HepG2 (cell line): ENCODE results near the gene PTGES3. TPM values are rescaled to one million over a fixed set of nuclear protein-coding genes. Genes with fewer than 3 reads are reported as not detected.

Source experiments
- ATF3 ChIP-seq: sonication (generic); formaldehyde crosslinking; IDR thresholded peaks from 2 replicates; pipeline ENCODE4 v1.4.0; 2020; ENCODE audit warnings: missing genetic modification reagents
- CCDC6 ChIP-seq: sonication (generic); formaldehyde crosslinking; IDR thresholded peaks from 2 replicates; pipeline ENCODE4 v1.8.1; 2022; ENCODE audit warnings: mild to moderate bottlenecking, missing genetic modification reagents, moderate library complexity
- DR1 ChIP-seq: sonication (generic); formaldehyde crosslinking; IDR thresholded peaks from 2 replicates; pipeline ENCODE4 v1.8.0; 2021; ENCODE audit warnings: mild to moderate bottlenecking, missing genetic modification reagents, inconsistent platforms
- GATA4 ChIP-seq: sonication (generic); IDR thresholded peaks from 2 replicates; pipeline ENCODE4 v1.6.1; 2016; ENCODE audit warnings: antibody characterized with exemption, low read depth, borderline replicate concordance
- HOXA9 ChIP-seq: sonication (generic); formaldehyde crosslinking; IDR thresholded peaks from 2 replicates; pipeline ENCODE4 v1.8.1; 2022; ENCODE audit warnings: missing genetic modification reagents, mild to moderate bottlenecking, moderate library complexity, borderline replicate concordance
- MAF1 ChIP-seq: sonication (generic); formaldehyde crosslinking; IDR thresholded peaks from 2 replicates; pipeline ENCODE4 v1.5.0; 2020; ENCODE audit warnings: missing genetic modification reagents, borderline replicate concordance
- MED8 ChIP-seq: sonication (generic); formaldehyde crosslinking; IDR thresholded peaks from 2 replicates; pipeline ENCODE4 v1.8.1; 2023; ENCODE audit warnings: mild to moderate bottlenecking, missing genetic modification reagents; ENCODE audit not compliant: insufficient replicate concordance
- MLXIP ChIP-seq: sonication (generic); formaldehyde crosslinking; IDR thresholded peaks from 2 replicates; pipeline ENCODE4 v1.9.0; 2021; ENCODE audit warnings: missing genetic modification reagents, borderline replicate concordance
- PAXIP1 ChIP-seq: sonication (generic); formaldehyde crosslinking; conservative IDR thresholded peaks from 2 replicates; pipeline ENCODE4 v1.4.0; 2020; ENCODE audit warnings: mild to moderate bottlenecking, missing genetic modification reagents, moderate library complexity
- PPARG ChIP-seq: conservative IDR thresholded peaks from 2 replicates; pipeline ENCODE4 v1.6.1; 2016; ENCODE audit warnings: missing biosample characterization, missing genetic modification reagents
- SP140L ChIP-seq: sonication (generic); formaldehyde crosslinking; IDR thresholded peaks from 2 replicates; pipeline ENCODE4 v1.4.0; 2020; ENCODE audit warnings: missing genetic modification reagents, borderline replicate concordance
- TAF15 ChIP-seq: fragments of 200-400 bp; formaldehyde crosslinking; IDR thresholded peaks from one replicate; pipeline ENCODE4 v1.6.1; 2018; ENCODE audit warnings: mild to moderate bottlenecking, low read depth, low read length; ENCODE audit not compliant: poor library complexity, severe bottlenecking
- ZNF292 ChIP-seq: sonication (generic); formaldehyde crosslinking; IDR thresholded peaks from 2 replicates; pipeline ENCODE4 v1.8.1; 2022; ENCODE audit warnings: mild to moderate bottlenecking, low read depth, missing genetic modification reagents, borderline replicate concordance
- ZNF329 ChIP-seq: sonication (generic); formaldehyde crosslinking; IDR thresholded peaks from 2 replicates; pipeline ENCODE4 v1.9.0; 2021; ENCODE audit warnings: low read depth, mild to moderate bottlenecking, missing genetic modification reagents
- ZNF382 ChIP-seq: sonication (generic); formaldehyde crosslinking; IDR thresholded peaks from 2 replicates; pipeline ENCODE4 v1.5.0; 2020; ENCODE audit warnings: missing genetic modification reagents, mild to moderate bottlenecking, borderline replicate concordance
- ZNF552 ChIP-seq: sonication (generic); formaldehyde crosslinking; IDR thresholded peaks from 2 replicates; pipeline ENCODE4 v1.9.0; 2022; ENCODE audit warnings: missing genetic modification reagents, mild to moderate bottlenecking, borderline replicate concordance
- ZNF773 ChIP-seq: sonication (generic); formaldehyde crosslinking; IDR thresholded peaks from 2 replicates; pipeline ENCODE4 v1.4.0; 2020; ENCODE audit warnings: missing genetic modification reagents, borderline replicate concordance
- ZXDC ChIP-seq: sonication (generic); formaldehyde crosslinking; IDR thresholded peaks from 2 replicates; pipeline ENCODE4 v1.5.0; 2020; ENCODE audit warnings: mild to moderate bottlenecking, missing genetic modification reagents
- polyA plus RNA-seq, 8 experiments: library from polyadenylated mRNA; depleted of rRNA in 3 of 8; stranded (reverse) in 7 of 8; unstranded in 1 of 8; fragments of >200 nt; fragmentation: Illumina TruSeq in 4 of 8; extraction: Trizol in 4 of 8; gene quantifications; 2 replicates each; pipeline versions ENCODE4 v1.2.1 to v1.2.3, GENCODE V29; 2011 to 2016; ENCODE audit warnings: low read depth in 4 of 8, missing spikeins in 1 of 8, mixed read lengths in 1 of 8; ENCODE audit not compliant: insufficient read depth in 1 of 8
- total RNA-seq, 5 experiments: library from RNA; depleted of rRNA; stranded (reverse); fragments of >200 nt; fragmentation: Illumina TruSeq; extraction: Trizol; gene quantifications; 2 replicates each; pipeline ENCODE4 v1.2.3, GENCODE V29; 2016; ENCODE audit warnings: low read depth in 1 of 5

The PTGES3 gene
- total and polyA plus RNA-seq, 2 of the 13 experiments (the other 11 are each of a cell fraction or from before 2014, with no cell fraction given), result 54.4 to 159 TPM

GRCh38 chr12:56636675-56637540 lies 51.2 kb downstream of the PTGES3 start (continued):
- TF ChIP-seq ATF3 (CRISPR knock-in tag) (no peak; the same call in 1 of the 2 replicates), ZNF292 (CRISPR knock-in tag) (no peak), ZNF773 (CRISPR knock-in tag) (no peak), CCDC6 (CRISPR knock-in tag) (peak; percentile 24; the same call in 1 of the 2 replicates), ZNF382 (CRISPR knock-in tag) (no peak), MAF1 (CRISPR knock-in tag) (no peak), TAF15 (no peak), ZNF329 (CRISPR knock-in tag) (no peak), ZXDC (CRISPR knock-in tag) (no peak), MED8 (no peak), SP140L (no peak), PPARG (CRISPR knock-in tag) (no peak; the same call in none of the 2 replicates), MLXIP (CRISPR knock-in tag) (no peak), PAXIP1 (CRISPR knock-in tag) (peak; percentile 89), HOXA9 (no peak), DR1 (peak; percentile 50; the same call in 1 of the 2 replicates), ZNF552 (CRISPR knock-in tag) (no peak; the same call in 1 of the 2 replicates), GATA4 (no peak)
